Adrenal gland (tissue), 19 donors: ENCODE measurements around the gene LRRC63. TPM values are rescaled to one million over a fixed set of nuclear protein-coding genes. Genes with fewer than 3 reads are reported as not detected.
"Not testable (repeated sequence)": the region's sequence is repeated elsewhere in the genome, so short reads cannot be mapped to it uniquely, and the experiment has no call there.

Experiments used
- DNase-seq, 7 donors: peaks; one replicate each; pipeline ENCODE4 v3.0.0-alpha.2; 2019 to 2020
- H3K27ac ChIP-seq, 5 donors: fragments of 200-600 bp; sonication (generic) in 4 of 5; 1 replicate in 3 of 5; 2 replicates in 2 of 5; pipeline versions ENCODE4 v1.5.1 to v1.8.0; 2016 to 2020; ENCODE audit warnings: mild to moderate bottlenecking in 1 of 5
- H3K27me3 ChIP-seq: fragments of 200-600 bp; 2 replicates; pipeline ENCODE4 v1.8.0; 2021
- H3K36me3 ChIP-seq, 2 donors: fragments of 200-600 bp; replicated peaks in 1 of 2; 1 replicate in 1 of 2; 2 replicates in 1 of 2; pipeline versions ENCODE4 v1.5.1 to v1.8.0; 2018 to 2022
- H3K4me1 ChIP-seq, 2 donors: fragments of 200-600 bp; replicated peaks in 1 of 2; 1 replicate in 1 of 2; 2 replicates in 1 of 2; pipeline versions ENCODE4 v1.5.1 to v1.8.0; 2018 to 2021
- H3K4me3 ChIP-seq, 4 donors: fragments of 200-600 bp; sonication (generic) in 3 of 4; one replicate each; pipeline ENCODE4 v1.5.1; 2016 to 2018
- H3K9me3 ChIP-seq, 3 donors: fragments of 200-600 bp; sonication (generic) in 1 of 3; replicated peaks in 1 of 3; 1 replicate in 2 of 3; 2 replicates in 1 of 3; pipeline versions ENCODE4 v1.5.1 to v1.8.0; 2016 to 2021
- CTCF ChIP-seq, 6 experiments: fragments of 450-650 bp in 4 of 6; fragments of 200-600 bp in 2 of 6; sonication (generic) in 1 of 6; IDR thresholded peaks; 1 replicate in 5 of 6; 2 replicates in 1 of 6; pipeline versions ENCODE4 v1.5.1 to v1.8.0; 2016 to 2021; ENCODE audit warnings: antibody characterized with exemption in 6 of 6, mild to moderate bottlenecking in 2 of 6, moderate library complexity in 1 of 6
- POLR2A ChIP-seq, 2 donors: fragments of 450-650 bp; IDR thresholded peaks; one replicate each; pipeline ENCODE4 v1.6.1; 2017; ENCODE audit warnings: antibody characterized with exemption in 2 of 2, mild to moderate bottlenecking in 2 of 2, moderate library complexity in 1 of 2
- WGBS, 4 donors: extraction: QIAGEN DNeasy Blood & Tissue Kit in 2 of 4; methylation state at CpG; one replicate each; pipeline versions ENCODE4 v1.1.5 to v1.1.7; 2013 to 2017; 5-methylcytosine and 5-hydroxymethylcytosine counted together
- intact Hi-C, 2 donors: fragments of 100-400 bp; cut with DNase I; formaldehyde crosslinking; loops; one replicate each; pipeline versions ENCODE4 v1.14.1 to v1.15.0; 2022 to 2023
- long read RNA-seq, 10 donors: library from polyadenylated mRNA in 3 of 10; unstranded in 2 of 10; stranded (forward) in 1 of 10; transcript quantifications; one replicate each; pipeline ENCODE4 v2.0.0 and lab custom pipeline, GENCODE V29; 2021 to 2026
- polyA plus RNA-seq, 3 donors: library from polyadenylated mRNA; stranded (reverse); fragments of 200-250 nt in 2 of 3; fragments of 350-450 nt in 1 of 3; fragmentation: Illumina TruSeq in 1 of 3; extraction: RNeasy Lipid Tissue Mini Kit (QIAGEN cat#74804) in 1 of 3; gene quantifications; one replicate each; pipeline ENCODE4 v1.2.3, GENCODE V29; 2013 to 2014
- total RNA-seq, 9 donors: library from RNA; depleted of rRNA in 4 of 9; stranded (reverse); fragments of >200 nt in 4 of 9; fragments of 120-200 nt in 1 of 9; fragmentation: NEBNext Ultra II Directional in 1 of 9; extraction: Animal tissue kit (Norgen Biotek cat#: 25700) in 1 of 9; gene quantifications; one replicate each; pipeline versions ENCODE4 v1.1.0 to v1.2.4, GENCODE V29; 2013 to 2023
- donor health status: healthy with polysubstance abuse.
- donor health status: Bipolar disorder and iron deficiency.
- donor health status: DM: yes; HTN: yes; CAD: no.
- donor health status: DM: no; HTN: no; CAD: no.
- donor health status: DM: no; HTN: no; CAD: no.
- donor health status: DM: yes; HTN: yes; CAD: no.

Gene LRRC63
- 1 to 10 TPM in 3 of 9 donors, under 1 TPM in 4, not detected in 2; 0.26 to 2.7 (median 0.90) TPM for total RNA-seq
- polyA plus RNA-seq: 1 to 10 TPM in 1 of 3 donors, under 1 TPM in 2; 0.32 to 1.3 (median 0.44) TPM
- long read RNA-seq, donor 1: 0 reads
- long read RNA-seq, donor 2: 0 reads
- long read RNA-seq, donor 3: 0 reads
- long read RNA-seq, donor 4: 0 reads
- long read RNA-seq, donor 5: 0 reads
- long read RNA-seq, donor 6, partial matches to known transcripts: 1 of 1 reads
- long read RNA-seq, donor 6, other reads (novel, unspliced or antisense): 0 of 1 reads
- long read RNA-seq, donor 7: 0 reads
- long read RNA-seq, donor 8: 0 reads
- long read RNA-seq, donor 9: 0 reads
- long read RNA-seq, donor 10: 0 reads

GRCh38 chr13:46211483-46212351 is at the start of gene LRRC63:
Gene LRRC63, plus strand, starts transcription at chr13:46211928. Its CDS starts 1,107 bp downstream, at chr13:46213035.
- WGBS, 4 donors: 1 to 5% (median 2%) methylated on average over 27 to 53 of the region's 53 CpGs
- Histone ChIP-seq H3K27ac (peak within 1 kb of the TSS; percentile 31 to 71 (median 55)), H3K36me3 (no peaks in the 10 kb centered on the region), H3K9me3 (no peaks in the 10 kb centered on the region), H3K27me3 (no peaks in the 10 kb centered on the region), H3K4me3 (peak within 1 kb of the TSS in 3 of 4 donors; percentile 23 to 61 (median 60)), H3K4me1 (peaks cover 13 to 15% of the 10 kb centered on the region in 2 donors)
- TF ChIP-seq POLR2A (IDR thresholded peaks at IDR 0.05) (peak in 1 of 2 donors; percentile 88), CTCF (IDR thresholded peaks at IDR 0.05) (no peak)
- peak; percentile 81 to 86 (median 85) for DNase-seq
- intact Hi-C loops: no loop called here

- DNase-seq, H3K27ac ChIP-seq, intact Hi-C loops, H3K9me3 ChIP-seq, H3K27me3 ChIP-seq, H3K4me3 ChIP-seq, H3K4me1 ChIP-seq, H3K36me3 ChIP-seq: not testable (repeated sequence)
- WGBS, 4 donors: 95 to 98% (median 95%) methylated on average over 12 to 36 of the region's 36 CpGs
These were observed 49.0 kb upstream of the LRRC63 start for GRCh38 chr13:46162741-46163140.

GRCh38 chr13:46164661-46165060 is 47.1 kb upstream of the LRRC63 start:
- TF ChIP-seq CTCF (IDR thresholded peaks at IDR 0.05) (no peak), POLR2A (IDR thresholded peaks at IDR 0.05) (no peak)
- Histone ChIP-seq H3K27me3 (no peaks in the 10 kb centered on the region), H3K27ac (no peak overlapping the region), H3K9me3 (no peaks in the 10 kb centered on the region), H3K4me3 (no peak overlapping the region), H3K4me1 (no peaks in the 10 kb centered on the region), H3K36me3 (no peaks in the 10 kb centered on the region)
- no peak for DNase-seq
- intact Hi-C loops: no loop called here

GRCh38 chr13:46165485-46166223 is 46.1 kb upstream of the LRRC63 start:
- no peak for TF ChIP-seq CTCF (IDR thresholded peaks at IDR 0.05)
- TF ChIP-seq POLR2A (IDR thresholded peaks at IDR 0.05): no peak
- WGBS, 4 donors: 33 to 55% (median 42%) methylated on average over 5 of the region's 5 CpGs
- intact Hi-C loops: no loop called here
- H3K4me3 ChIP-seq: no peak overlapping the region
- no peaks in the 10 kb centered on the region for H3K36me3 ChIP-seq
- DNase-seq: no peak
- H3K27me3 ChIP-seq: no peaks in the 10 kb centered on the region
- no peaks in the 10 kb centered on the region for H3K9me3 ChIP-seq
- no peak overlapping the region for H3K27ac ChIP-seq
- H3K4me1 ChIP-seq: no peaks in the 10 kb centered on the region
